Cardiac muscle cell (in vitro differentiated cells and primary cell): Measurements from ENCODE around the gene OR7A17. TPM values are rescaled to one million over a fixed set of nuclear protein-coding genes. Genes with fewer than 3 reads are reported as not detected.

ENCODE experiments used
- polyA plus RNA-seq: library from polyadenylated mRNA; unstranded; fragments of >200 nt; fragmentation: Nextera tagmentation; extraction: Ambion mirVana; gene quantifications from 2 replicates; pipeline ENCODE4 v1.2.1, GENCODE V29; 2016
- total RNA-seq: library from RNA; depleted of rRNA; stranded (reverse); fragments of >200 nt; gene quantifications from 2 replicates; pipeline ENCODE4 v1.2.3, GENCODE V29; 2016

OR7A17 gene
- total and polyA plus RNA-seq, 2 experiments from 2014 or later: not detected

Other genes starting within 250 kb of the OR7A17 start
- not detected in 2 replicates for gene ADGRE3, start 211.3 kb downstream of the OR7A17 start, total RNA-seq
- gene ADGRE3, start 211.3 kb downstream of the OR7A17 start, polyA plus RNA-seq: not detected in 2 replicates
- 12.5 and 29.9 TPM in 2 replicates for gene ZNF333, start 196.1 kb downstream of the OR7A17 start, total RNA-seq
- gene ZNF333, start 196.1 kb downstream of the OR7A17 start, polyA plus RNA-seq: 11.2 and 16.7 TPM in 2 replicates
- 0.09 TPM in 1 of 2 replicates, not detected in the other for gene ADGRE2, start 107.6 kb downstream of the OR7A17 start, total RNA-seq
- gene ADGRE2, start 107.6 kb downstream of the OR7A17 start, polyA plus RNA-seq: 0.04 TPM in 1 of 2 replicates, not detected in the other
- not detected in 2 replicates for gene OR7A5, start 50.9 kb downstream of the OR7A17 start, total RNA-seq
- not detected in 2 replicates for gene OR7A5, start 50.9 kb downstream of the OR7A17 start, polyA plus RNA-seq
- gene OR7C1, start 50.9 kb downstream of the OR7A17 start, total RNA-seq: not detected in 2 replicates
- gene OR7C1, start 50.9 kb downstream of the OR7A17 start, polyA plus RNA-seq: not detected in 2 replicates
- not detected in 2 replicates for gene OR7A10, start 37.2 kb downstream of the OR7A17 start, total RNA-seq
- not detected in 2 replicates for gene OR7A10, start 37.2 kb downstream of the OR7A17 start, polyA plus RNA-seq
- not detected in 2 replicates for gene OR7C2, start 55.4 kb upstream of the OR7A17 start, total RNA-seq
- not detected in 2 replicates for gene OR7C2, start 55.4 kb upstream of the OR7A17 start, polyA plus RNA-seq
- gene SLC1A6, start 93.7 kb upstream of the OR7A17 start, total RNA-seq: 0.63 and 1.4 TPM in 2 replicates
- gene SLC1A6, start 93.7 kb upstream of the OR7A17 start, polyA plus RNA-seq: 0.86 and 1.3 TPM in 2 replicates
- not detected in 2 replicates for gene CASP14, start 163.3 kb upstream of the OR7A17 start, total RNA-seq
- gene CASP14, start 163.3 kb upstream of the OR7A17 start, polyA plus RNA-seq: not detected in 2 replicates
- gene OR1I1, start 196.1 kb upstream of the OR7A17 start, total RNA-seq: not detected in 2 replicates
- not detected in 2 replicates for gene OR1I1, start 196.1 kb upstream of the OR7A17 start, polyA plus RNA-seq
- gene SYDE1, start 221.3 kb upstream of the OR7A17 start, total RNA-seq: 26.1 and 48.3 TPM in 2 replicates
- 13.2 and 14.5 TPM in 2 replicates for gene SYDE1, start 221.3 kb upstream of the OR7A17 start, polyA plus RNA-seq